Muscle of leg (tissue), 11 donors: Measurements from ENCODE around the gene IFIT1. TPM values are rescaled to one million over a fixed set of nuclear protein-coding genes. Genes with fewer than 3 reads are reported as not detected.
"Not testable (repeated sequence)": the region's sequence is repeated elsewhere in the genome, so short reads cannot be mapped to it uniquely, and the experiment has no call there.

Experiments
- DNase-seq: peaks from one replicate; pipeline ENCODE4 v3.0.0; 2013
- H3K27ac ChIP-seq: one replicate; pipeline ENCODE4 v1.5.1; 2013; ENCODE audit warnings: mild to moderate bottlenecking, low read length, control low read depth
- H3K27me3 ChIP-seq: one replicate; pipeline ENCODE4 v1.6.1; 2013; ENCODE audit warnings: low read length; ENCODE audit not compliant: control insufficient read depth, insufficient read depth
- H3K36me3 ChIP-seq: one replicate; pipeline ENCODE4 v1.6.1; 2013; ENCODE audit warnings: low read length; ENCODE audit not compliant: control insufficient read depth, insufficient read depth
- H3K4me1 ChIP-seq: one replicate; pipeline ENCODE4 v1.6.1; 2013; ENCODE audit warnings: low read length; ENCODE audit not compliant: control insufficient read depth, insufficient read depth
- H3K4me3 ChIP-seq: one replicate; pipeline ENCODE4 v1.5.1; 2013; ENCODE audit warnings: low read length, control low read depth
- H3K9me3 ChIP-seq: replicated peaks from 2 replicates; pipeline ENCODE4 v1.6.1; 2013; ENCODE audit warnings: low read depth, low read length; ENCODE audit not compliant: control insufficient read depth
- WGBS: methylation state at CpG from one replicate; pipeline ENCODE4 v1.1.5; 2013; ENCODE audit warnings: missing lambda C conversion rate; ENCODE audit not compliant: insufficient coverage; 5-methylcytosine and 5-hydroxymethylcytosine counted together
- polyA plus RNA-seq, 8 donors: library from polyadenylated mRNA; unstranded; fragments of 120-200 nt; gene quantifications; one replicate each; pipeline versions ENCODE4 v1.2.1 to v1.2.3, GENCODE V29; 2013; ENCODE audit warnings: inconsistent platforms in 1 of 8, low replicate concordance in 1 of 8; ENCODE audit not compliant: insufficient read length in 8 of 8, insufficient read depth in 1 of 8
- total RNA-seq: library from RNA; stranded (reverse); fragments of 120-200 nt; gene quantifications from one replicate; pipeline ENCODE4 v1.2.4, GENCODE V29; 2013

The IFIT1 gene
- total and polyA plus RNA-seq, 9 donors, result 35.0 to 83.9 (median 58.4) TPM

GRCh38 chr10:89377705-89378637, 14.5 kb upstream of the IFIT1 start, which contains the start of gene IFIT1B:
Gene IFIT1B, plus strand, starts transcription at chr10:89378056. Its CDS starts 80 bp downstream, at chr10:89378136.
- H3K9me3 ChIP-seq, result no peaks in the 10 kb centered on the region
- H3K27me3 ChIP-seq, result no peaks in the 10 kb centered on the region
- WGBS, result 96% methylated on average over 5 of the region's 5 CpGs
- no peak within 1 kb of the TSS for H3K4me3 ChIP-seq
- H3K27ac ChIP-seq, result no peak within 1 kb of the TSS
- DNase-seq, result no peak
- peaks cover 22% of the 10 kb centered on the region for H3K4me1 ChIP-seq
- H3K36me3 ChIP-seq, result no peaks in the 10 kb centered on the region

- Histone ChIP-seq H3K4me3 (no peak overlapping the region), H3K27me3 (no peaks in the 10 kb centered on the region), H3K27ac (no peak overlapping the region), H3K4me1 (peaks cover 13% of the 10 kb centered on the region), H3K36me3 (no peaks in the 10 kb centered on the region), H3K9me3 (no peaks in the 10 kb centered on the region)
- DNase-seq, result no peak
Observed at GRCh38 chr10:89379103-89379502, 13.3 kb upstream of the IFIT1 start.

GRCh38 chr10:89382757-89383156, 9.7 kb upstream of the IFIT1 start:
- Histone ChIP-seq H3K27ac (no peak overlapping the region), H3K4me1 (peaks cover 3% of the 10 kb centered on the region), H3K27me3 (no peaks in the 10 kb centered on the region), H3K9me3 (no peaks in the 10 kb centered on the region), H3K36me3 (no peaks in the 10 kb centered on the region), H3K4me3 (no peak overlapping the region)
- DNase-seq, result no peak
- no CpG with 5 or more reads among the region's 1 CpG for WGBS

DNA sequence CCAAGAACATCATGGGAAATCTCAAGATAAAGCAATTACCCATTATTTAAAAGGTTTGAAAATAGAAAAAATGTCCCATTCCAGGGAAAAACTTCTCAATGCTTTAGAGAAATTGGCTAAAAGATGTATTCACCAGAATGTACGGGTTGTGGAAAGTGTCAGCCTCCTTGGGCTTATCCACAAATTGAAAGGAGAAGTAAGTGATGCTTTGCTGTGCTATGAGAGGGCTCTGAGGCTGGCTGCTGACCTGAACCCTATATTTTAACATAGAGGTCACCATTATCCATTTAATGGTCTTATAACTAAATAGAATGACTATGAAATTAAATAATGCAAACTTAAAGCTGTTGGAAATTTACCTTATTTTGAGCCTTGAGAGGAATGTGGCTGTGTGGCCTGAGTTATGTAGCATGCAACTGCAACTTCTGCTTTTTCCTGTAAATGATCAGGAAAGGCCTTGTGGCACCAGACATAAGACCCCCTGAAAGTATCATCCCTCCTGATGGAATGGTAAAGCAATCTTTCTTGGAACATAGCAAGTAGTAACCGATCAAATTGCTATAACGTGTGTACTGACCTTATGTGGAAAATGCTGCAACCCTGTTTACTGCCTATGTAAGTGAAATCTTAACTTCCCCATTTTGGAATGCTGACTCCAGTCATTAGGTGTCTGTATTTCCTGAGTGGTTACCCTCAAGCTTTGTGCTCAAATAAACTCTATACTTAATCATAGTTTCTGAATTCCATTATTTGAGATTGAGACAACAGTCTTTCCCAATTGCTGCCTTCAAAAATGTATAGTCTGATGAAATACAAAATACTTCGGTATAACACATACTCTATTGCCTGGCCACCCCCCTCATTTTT, 7.7 kb upstream of the IFIT1 start:
- no CpG with 5 or more reads among the region's 4 CpGs for WGBS
- H3K36me3 ChIP-seq, result no peaks in the 10 kb centered on the region
- DNase-seq, result peak; percentile 64

GRCh38 chr10:89388806-89389205, 3.6 kb upstream of the IFIT1 start:
- no CpG with 5 or more reads among the region's 2 CpGs for WGBS
- Histone ChIP-seq H3K36me3 (no peaks in the 10 kb centered on the region), H3K4me1 (peaks cover 17% of the 10 kb centered on the region), H3K9me3 (no peaks in the 10 kb centered on the region), H3K27ac (peak overlapping the region; percentile 43), H3K27me3 (no peaks in the 10 kb centered on the region), H3K4me3 (no peak overlapping the region)
- peak; percentile 87 for DNase-seq

More for the DNA sequence above, 7.7 kb upstream of the IFIT1 start:
- Histone ChIP-seq H3K4me3 (no peak overlapping the region), H3K4me1 (no peaks in the 10 kb centered on the region), H3K9me3 (no peaks in the 10 kb centered on the region), H3K27ac (no peak overlapping the region), H3K27me3 (no peaks in the 10 kb centered on the region)

DNA sequence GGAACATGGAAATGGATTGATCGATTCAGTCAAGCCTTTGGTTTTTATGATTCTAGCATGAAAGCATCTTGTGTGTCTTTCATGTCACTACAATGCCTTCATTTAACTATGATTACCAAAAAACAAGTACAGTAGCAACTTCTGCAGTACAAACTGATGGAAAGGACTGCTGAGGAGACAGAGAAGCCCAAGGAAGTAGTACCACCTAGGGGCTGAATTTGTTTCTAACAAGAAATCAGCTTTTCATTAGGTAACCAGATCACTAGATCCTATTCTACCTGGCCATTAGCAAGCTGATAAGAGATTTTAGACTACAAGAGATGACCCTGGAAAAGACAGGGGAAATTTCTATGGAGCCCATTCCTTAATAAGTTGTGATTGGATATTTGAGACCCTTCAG, 3.2 kb upstream of the IFIT1 start:
- no CpG with 5 or more reads among the region's 1 CpG for WGBS
- H3K27me3 ChIP-seq, result no peaks in the 10 kb centered on the region
- no peaks in the 10 kb centered on the region for H3K9me3 ChIP-seq
- H3K4me3 ChIP-seq, result no peak overlapping the region
- H3K4me1 ChIP-seq, result peaks cover 17% of the 10 kb centered on the region
- no peaks in the 10 kb centered on the region for H3K36me3 ChIP-seq
- H3K27ac ChIP-seq, result no peak overlapping the region
- peak; percentile 80 for DNase-seq

- DNase-seq, result peak; percentile 88
- Histone ChIP-seq H3K36me3 (peaks cover 6% of the 10 kb centered on the region), H3K27ac (peak overlapping the region; percentile 97), H3K9me3 (no peaks in the 10 kb centered on the region), H3K27me3 (no peaks in the 10 kb centered on the region), H3K4me3 (no peak overlapping the region), H3K4me1 (peaks cover 24% of the 10 kb centered on the region)
- WGBS, result 42% methylated on average over 5 of the region's 5 CpGs
Observed at GRCh38 chr10:89390476-89391225, 1.8 kb upstream of the IFIT1 start.

- no CpG with 5 or more reads among the region's 4 CpGs for WGBS
- not testable (repeated sequence) for H3K27me3 ChIP-seq, DNase-seq, H3K9me3 ChIP-seq, H3K36me3 ChIP-seq, H3K4me3 ChIP-seq
- Histone ChIP-seq H3K4me1 (peaks cover 24% of the 10 kb centered on the region), H3K27ac (peak overlapping the region; percentile 97)
Observed at GRCh38 chr10:89391226-89391576, 1.2 kb upstream of the IFIT1 start.

GRCh38 chr10:89392974-89393373, 551 bp downstream of the IFIT1 start:
- H3K36me3 ChIP-seq, result peaks cover 11% of the 10 kb centered on the region
- peaks cover 5% of the 10 kb centered on the region for H3K9me3 ChIP-seq
- H3K27ac ChIP-seq, result peak overlapping the region; percentile 97
- WGBS, result 18% methylated on average over 2 of the region's 2 CpGs
- peak; percentile 71 for DNase-seq
- H3K27me3 ChIP-seq, result no peaks in the 10 kb centered on the region
- peaks cover 24% of the 10 kb centered on the region for H3K4me1 ChIP-seq
- H3K4me3 ChIP-seq, result peak overlapping the region; percentile 70
